ENCODE measurements around the gene ABCA13.

Gene ABCA13

DNA sequence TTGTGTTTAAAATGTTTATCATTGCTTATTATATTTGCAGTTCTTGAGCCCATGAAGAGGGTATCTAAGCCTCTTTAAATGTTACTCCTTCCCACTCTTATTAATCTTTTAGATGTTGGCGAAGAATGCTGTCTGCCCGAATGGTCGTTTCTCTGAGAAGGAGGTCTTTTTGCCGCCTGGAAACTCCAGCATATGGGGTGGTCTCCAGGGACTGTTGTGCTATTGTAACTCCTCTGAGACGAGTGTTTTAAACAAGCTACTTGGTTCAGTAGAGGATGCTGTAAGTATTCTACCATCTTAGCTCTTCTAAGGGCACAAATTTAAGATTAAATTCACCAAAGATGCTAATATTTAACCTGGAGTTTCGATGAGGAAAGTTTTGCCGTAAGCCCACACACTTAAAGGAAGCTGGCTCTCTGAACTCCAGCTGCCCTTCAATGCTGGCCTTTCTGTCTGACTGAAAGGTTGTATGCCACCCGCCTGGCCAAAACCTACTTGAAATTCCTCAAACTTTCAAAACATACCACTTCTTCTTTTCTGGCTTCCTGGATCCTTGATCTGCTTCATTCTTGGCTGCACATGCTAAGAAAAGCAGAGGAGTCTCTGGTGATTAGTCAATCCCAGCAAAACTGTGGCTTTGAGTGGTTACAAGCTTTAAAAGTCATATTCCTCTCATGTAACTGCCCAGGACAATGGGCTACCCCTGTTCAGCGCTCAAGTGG, 74.7 kb downstream of the ABCA13 start:
- DNase-seq (ENCODE audit: low spot score): no peak

DNA sequence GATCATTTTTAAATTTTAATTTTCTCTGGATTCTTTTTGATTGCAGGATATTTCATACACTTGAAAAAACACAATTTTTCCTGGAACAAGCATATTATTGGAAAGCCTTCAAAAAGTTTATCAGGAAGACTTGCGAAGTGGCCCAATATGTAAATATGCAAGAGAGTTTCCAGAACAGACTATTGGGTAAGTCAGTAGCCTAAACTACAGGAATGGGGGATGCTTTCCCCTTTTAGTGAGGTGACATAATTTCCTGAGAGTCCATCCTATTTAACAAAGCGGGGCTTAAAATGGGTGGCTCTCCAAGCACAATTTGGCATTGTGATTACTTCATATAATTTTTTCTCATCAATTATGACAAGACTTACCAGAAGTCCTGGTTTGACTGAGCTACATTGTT, 77.9 kb downstream of the ABCA13 start:
- DNase-seq (ENCODE audit: low spot score): no peak

DNA sequence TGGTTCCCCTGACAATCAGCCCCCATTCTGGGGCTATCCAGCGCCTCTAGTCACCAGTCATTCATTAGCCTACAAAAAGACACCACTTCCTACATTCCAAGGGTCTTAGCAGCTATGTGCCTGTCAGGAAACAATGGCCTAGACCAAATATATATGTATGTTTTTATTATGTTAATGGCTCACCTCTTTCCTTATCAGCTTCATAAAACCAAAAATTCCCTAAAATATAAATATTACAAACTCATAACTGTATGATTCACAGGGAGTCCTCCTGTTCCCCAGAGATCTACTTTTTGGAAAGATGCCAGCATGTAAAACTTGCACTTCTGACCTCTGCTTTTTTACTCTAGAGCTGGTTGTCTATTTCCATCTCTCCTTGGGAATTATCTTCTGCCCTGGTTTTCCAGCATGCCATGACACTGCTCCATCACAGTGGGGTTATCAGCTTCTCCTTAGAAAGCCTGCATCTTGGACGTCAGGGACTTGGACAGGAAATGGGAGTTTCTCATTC, 79.2 kb downstream of the ABCA13 start:
- no peak for DNase-seq (ENCODE audit: low spot score)

DNA sequence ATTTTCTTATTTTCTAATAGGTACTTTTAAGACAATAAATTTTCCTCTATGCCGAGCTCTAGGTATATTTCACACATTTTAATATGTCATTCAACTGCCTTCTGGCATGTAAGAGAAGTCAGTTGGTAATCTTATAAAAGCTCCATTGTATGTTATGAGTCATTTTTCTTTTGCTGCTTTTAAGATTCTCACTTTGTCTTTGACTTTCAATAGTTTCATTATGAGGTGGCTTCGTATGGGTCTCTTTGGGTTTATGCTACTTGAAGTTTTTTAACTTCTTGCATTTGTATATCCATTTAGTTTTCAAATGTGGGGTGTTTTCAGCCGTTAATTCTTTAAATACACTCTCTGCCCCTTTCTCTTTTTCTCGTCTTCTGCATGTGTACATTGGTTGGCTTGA, 80.5 kb downstream of the ABCA13 start:
- no peak for DNase-seq (ENCODE audit: low spot score)

DNA sequence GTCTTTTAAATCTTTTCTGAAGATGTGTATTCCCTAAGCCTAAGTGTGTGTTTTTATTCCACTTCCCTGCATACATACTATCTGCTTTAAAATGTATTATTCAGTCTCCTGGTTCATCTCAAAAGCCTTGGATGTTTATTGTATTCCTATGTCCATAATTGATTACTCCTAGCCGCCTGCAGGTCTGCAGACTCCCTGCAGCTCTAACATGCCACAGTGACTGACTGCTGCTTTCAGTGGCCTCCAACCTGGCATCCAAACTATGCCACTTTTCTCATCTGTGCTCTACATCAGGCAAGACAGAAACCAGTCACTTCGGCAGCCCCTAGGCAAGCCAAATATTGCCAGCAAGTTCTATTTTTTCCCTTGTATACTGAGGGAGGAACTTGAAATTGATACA, 81.7 kb downstream of the ABCA13 start:
- no peak for DNase-seq (ENCODE audit: low spot score)

DNA sequence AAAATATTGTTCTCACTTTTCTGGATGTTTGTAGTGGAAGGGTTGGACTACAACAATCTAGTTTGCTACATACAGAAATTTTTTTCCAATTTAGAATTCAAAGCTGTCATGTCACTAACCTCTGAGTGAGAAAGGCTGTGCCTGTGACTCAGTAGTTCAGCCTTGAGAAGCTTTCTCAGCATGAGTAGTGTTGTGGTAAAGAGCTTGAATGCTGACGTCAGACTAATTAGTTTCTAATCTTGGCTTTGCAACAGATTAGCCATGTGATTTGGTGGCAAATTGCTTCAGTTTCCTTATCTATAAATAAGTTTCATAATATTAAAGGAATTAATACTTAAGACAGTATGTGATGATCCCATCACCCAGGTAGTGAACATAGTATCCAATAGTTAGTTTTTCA, 83.8 kb downstream of the ABCA13 start:
- no peak for DNase-seq (ENCODE audit: low spot score)

DNA sequence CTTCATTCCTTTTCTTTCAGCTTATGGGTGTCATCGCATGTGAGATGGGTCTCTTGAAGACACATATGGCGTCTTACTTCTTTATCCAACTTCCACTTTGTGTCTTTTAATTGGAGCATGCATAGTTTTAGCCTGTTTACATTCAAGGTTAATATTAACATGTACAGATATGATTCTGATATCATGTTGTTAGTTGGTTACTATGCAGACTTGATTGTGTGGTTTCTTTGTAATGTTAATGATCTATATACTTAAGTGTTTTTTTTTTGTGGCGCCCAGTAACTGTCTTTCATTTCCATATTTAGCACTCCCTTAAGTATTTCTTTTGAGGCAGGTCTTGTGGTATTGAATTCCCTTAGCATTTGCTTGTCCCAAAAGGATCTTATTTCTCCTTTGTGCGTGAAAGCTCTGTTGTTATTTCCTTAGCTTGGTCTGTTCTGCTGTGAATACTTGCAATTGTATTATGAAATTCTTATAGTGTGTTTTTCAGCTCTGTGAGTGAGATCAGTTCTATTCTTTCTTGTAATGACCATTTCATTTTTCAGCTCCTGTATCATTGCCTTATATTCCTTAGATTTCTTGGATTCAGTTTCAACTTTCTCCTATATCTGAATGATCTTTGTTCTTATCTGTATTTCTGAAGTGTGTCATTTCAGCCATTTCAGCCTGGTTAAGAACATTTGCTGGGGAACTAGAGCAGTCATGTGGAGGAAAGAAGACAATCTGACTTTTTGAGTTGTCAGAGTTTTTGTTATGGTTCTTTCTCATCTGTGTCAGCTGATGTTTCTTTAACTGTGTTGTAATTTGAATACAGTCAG, 88.4 kb downstream of the ABCA13 start:
- DNase-seq (ENCODE audit: low spot score): no peak

DNA sequence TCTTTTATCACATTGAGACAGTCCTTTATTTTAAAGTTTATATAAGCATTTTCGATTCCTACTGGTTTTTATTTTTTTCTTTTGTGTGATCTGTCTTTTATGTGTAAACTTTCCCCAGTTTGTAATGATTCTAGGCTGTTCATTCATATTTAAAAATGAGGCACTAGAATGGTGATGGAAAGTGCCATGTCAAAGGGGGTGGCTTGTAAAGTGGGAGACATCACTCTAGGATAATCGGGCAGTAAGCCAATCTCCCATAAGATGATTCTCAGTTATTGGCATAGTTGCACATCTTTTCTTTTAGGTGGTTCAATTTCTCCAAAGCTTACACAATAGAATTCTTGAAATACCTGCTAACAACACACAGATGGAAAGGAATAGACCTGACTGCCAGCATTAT, 90.4 kb downstream of the ABCA13 start:
- no peak for DNase-seq (ENCODE audit: low spot score)

DNA sequence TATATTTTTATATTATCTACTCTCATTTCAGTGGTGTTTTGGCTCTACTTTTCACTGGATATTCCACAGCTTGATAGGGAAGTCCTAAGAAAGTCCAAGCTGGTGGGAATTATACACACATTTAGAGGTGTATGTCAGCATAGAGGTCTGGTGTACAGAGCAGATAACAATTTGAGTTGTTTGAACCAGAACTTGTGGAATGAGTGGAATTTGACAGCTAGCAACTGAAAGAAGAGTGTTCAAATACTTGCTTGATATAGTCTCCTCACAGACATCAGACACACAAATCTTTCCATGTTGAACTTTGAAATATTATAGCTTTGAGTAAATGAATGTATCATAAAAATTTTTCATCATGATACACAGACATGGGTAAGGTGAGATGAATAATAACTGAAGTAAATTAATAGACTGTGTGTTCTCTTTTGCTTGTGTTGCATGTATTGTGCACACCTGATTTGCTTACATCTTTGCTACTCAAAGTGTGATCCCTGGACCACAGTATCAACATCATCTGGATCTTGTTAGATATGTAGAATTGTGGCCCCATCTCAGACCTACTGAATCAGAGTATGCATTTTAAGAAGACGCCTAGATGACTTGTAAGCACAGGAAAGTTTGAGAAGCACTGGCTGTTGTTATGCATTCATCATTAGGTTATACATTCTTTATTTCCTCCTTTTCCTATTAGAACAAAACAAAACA, 91.5 kb downstream of the ABCA13 start:
- no peak for DNase-seq (ENCODE audit: low spot score)

DNA sequence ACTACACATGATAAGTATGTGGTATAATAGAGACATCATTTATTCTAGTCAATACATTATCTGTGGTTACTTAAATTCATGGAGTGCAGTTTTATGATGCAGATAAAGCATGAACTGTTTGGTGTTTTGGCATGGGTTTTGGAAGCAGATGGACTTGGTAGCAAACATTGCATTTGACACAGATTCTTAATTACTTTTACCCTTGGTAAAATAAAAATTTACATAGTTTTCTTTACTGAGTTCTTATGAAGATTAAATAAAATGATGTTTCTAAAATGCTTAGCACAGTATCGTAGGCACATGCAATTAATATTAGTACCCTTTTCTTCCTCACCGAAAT, 92.0 kb downstream of the ABCA13 start:
- no peak for DNase-seq (ENCODE audit: low spot score)

DNA sequence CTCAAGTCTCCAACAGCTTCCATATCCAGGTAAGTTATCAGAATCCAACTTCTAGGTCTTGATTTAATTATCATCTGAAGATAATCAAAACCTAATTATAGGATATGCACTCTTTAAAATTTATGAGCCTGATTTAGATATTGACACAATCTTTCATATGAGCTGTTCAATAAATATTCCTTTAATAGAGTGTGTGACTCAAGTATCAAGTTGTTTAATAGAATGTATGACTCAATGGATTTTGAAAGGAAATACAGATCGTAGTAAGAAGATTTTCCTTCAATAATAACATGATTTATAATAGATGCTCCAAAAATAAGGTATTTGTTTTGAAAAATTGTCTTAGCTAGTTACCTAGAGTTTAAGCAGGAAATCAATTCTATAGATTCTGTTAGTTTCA, 97.8 kb downstream of the ABCA13 start:
- no peak for DNase-seq (ENCODE audit: low spot score)

DNA sequence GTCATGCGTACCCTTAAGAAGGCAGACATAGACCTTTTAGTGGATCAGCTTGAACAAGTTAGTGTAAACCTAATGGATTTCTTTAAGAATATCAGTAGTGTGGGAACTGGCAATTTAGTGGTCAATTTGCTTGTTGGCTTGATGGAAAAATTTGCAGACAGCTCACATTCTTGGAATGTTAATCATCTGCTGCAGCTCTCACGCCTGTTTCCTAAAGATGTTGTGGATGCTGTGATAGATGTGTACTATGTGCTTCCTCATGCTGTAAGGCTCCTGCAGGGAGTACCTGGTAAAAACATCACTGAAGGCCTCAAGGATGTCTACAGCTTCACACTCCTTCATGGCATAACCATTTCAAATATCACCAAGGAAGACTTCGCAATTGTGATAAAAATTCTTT, 103.4 kb downstream of the ABCA13 start:
- no peak for DNase-seq (ENCODE audit: low spot score)

DNA sequence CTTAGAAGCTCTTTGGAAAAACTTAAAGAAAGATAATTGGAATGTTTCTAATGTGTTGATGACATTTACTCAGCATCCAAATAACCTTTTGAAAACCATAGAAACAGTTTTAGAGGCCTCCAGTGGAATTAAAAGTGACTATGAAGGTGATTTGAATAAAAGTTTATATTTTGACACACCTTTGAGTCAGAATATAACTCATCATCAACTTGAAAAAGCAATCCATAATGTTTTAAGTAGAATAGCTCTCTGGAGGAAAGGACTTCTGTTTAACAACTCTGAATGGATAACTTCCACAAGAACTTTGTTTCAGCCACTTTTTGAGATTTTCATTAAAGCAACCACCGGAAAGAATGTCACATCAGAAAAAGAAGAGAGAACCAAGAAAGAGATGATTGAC, 108.2 kb downstream of the ABCA13 start:
- no peak for DNase-seq (ENCODE audit: low spot score)

DNA sequence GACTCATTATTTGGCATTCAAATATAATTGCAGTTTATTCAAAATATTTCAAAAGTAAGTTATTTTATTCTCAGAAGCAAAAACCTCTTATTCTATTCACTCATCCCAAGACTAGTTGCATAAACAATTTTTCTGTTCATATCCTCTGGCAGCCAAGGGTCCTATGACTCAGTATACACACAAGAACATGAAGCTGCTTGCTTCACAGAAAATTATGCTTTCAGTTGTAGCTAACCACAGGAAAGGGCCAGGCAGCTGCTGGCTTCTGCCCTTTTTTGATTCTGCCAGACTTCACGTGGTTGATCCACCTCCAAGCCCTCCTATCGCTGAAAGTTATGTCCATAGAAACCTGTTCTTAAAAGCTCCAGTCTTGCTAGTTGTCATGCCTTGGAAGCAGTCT, 108.8 kb downstream of the ABCA13 start:
- DNase-seq (ENCODE audit: low spot score): no peak

DNA sequence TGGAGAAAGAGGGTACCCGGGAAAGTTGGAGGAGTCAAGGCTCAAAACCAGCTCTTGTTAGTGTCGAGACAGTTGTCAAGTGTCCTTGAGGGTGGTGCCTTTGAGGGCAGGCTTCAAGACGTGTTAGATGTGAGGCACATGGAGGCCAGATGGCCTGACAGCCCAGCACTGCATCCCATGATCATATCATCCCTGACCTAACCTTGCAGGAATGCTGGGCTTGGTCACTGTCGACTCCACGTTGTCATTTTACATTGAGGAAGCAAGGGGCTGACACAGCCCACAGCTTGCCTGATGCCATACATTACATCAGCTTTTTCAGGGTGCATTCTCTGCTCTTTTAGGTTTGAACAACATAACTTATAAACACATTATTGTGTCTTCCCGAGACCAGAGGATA, 114.1 kb downstream of the ABCA13 start:
- DNase-seq (ENCODE audit: low spot score): no peak

DNA sequence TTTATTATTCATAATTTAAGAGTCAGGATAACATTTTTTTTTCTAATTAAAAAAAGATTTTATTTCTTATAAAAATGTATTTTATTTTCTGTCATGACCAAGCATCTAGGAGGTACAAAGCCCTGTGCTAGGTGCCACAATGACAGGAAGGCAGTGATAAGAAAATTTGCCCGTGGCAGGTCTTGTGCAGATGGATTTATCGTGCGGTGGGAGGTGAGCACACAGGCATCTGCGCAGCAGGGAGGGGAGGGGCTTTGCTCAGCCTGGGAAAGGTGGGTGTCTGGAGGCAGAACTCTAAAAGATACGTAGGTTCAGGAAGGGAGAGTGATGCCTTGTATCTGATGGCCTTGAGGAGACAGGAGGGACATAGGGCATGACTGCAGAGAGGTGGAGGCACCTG, 115.6 kb downstream of the ABCA13 start:
- DNase-seq (ENCODE audit: low spot score): no peak

DNA sequence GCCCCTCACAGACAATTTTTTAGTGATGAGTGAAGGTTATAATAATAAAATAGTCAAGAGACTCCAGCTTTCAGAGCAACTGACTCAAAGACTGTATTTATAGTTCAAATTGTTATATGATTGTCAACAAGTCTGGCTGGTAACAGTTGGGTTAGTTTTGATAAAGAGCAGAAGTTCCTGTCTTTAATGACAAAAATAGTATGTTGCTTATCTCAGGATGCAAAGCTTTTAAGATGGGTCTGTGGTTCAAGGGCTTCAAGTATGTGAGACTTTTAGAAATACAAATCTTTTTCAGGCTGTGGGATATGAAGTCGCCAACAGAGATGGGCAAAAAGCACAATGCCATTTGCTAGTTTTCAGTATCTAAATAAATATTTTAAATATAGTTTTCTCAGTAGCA, 118.4 kb downstream of the ABCA13 start:
- no peak for DNase-seq (ENCODE audit: low spot score)

DNA sequence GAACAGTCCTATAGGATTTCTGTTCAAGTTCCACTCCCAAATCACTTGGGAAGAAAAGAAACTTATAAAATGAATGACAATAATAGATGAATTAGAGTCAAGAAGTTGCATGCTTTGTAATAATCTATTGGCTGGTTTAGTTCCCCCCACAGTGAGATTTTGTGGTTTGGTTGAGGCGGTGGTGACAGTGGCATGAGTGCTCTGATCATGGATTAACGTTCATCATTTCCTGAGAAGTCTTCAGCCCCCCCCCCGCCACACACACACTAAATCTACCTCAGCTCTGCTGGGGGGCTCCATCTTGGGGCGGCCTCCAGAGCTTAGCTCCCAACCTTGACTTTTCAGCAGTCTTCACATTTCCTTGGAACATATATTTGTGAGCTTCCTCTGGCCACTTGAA, 121.7 kb downstream of the ABCA13 start:
- no peak for DNase-seq (ENCODE audit: low spot score)

DNA sequence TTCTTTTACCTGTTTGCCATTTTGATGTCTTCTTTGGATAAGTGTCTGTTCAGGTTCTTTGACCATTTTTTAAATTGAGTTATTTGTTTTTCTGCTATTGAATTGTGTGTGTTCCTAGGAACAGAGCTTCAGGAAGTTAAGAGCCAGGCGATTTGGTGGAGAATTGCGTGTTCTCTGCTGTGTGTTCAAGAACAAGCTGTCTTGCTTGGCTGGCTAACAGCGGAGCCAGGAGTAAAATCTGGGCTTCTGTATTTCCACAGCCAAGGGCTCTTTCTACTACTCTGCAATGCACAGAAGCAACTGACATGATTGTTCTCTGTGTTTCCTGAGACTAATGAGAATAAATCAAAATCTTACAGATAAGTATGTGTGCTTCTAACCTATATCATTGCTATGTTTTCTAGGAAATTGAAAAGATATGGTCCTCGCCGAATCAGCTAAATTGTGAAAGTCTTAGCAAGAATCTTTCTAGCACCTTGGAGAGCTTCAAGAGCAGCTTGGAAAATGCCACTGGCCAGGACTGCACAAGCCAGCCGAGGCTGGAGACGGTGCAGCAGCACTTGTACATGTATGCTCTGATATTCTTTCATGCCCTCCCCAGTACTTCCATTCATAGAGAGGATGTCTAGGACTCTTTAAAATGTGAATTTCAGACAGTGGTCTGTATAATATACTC, 124.2 kb downstream of the ABCA13 start:
- no peak for DNase-seq (ENCODE audit: low spot score)

DNA sequence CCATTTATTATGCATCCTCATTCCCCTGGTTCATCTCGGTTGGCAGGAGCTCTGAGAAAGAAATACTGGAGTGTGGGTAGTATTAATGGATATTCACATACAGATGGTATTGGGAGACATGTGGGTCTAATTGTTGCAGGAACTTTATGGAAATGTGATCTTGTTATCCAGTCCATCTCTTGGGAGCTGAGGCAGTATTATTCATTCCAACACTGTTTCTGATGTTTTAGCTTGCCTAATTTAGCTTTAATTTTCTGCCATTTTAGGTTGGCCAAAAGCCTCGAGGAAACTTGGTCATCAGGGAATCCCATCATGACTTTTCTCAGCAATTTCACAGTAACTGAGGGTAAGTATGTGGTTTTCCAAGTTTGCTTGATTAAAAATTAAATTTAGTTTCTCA, 125.7 kb downstream of the ABCA13 start:
- no peak for DNase-seq (ENCODE audit: low spot score)

DNA sequence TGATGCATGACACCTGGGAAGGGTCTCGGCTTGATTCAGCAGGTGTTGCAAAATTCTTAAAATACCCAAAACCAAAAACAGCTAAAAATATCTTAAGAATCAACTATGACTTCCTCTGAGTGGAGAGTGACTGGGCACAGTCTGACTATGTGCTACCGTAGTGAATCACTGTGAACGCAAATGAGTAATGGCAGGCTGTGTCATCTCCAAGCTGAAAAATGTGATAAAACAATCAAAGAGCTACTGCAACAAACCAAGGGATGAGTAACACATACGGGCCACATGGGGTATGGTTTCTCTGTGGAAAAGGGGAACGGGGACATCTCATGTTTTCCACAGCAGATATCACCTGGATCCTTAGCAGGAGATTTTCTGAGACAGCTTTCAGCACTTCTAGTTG, 127.5 kb downstream of the ABCA13 start:
- DNase-seq (ENCODE audit: low spot score): no peak

DNA sequence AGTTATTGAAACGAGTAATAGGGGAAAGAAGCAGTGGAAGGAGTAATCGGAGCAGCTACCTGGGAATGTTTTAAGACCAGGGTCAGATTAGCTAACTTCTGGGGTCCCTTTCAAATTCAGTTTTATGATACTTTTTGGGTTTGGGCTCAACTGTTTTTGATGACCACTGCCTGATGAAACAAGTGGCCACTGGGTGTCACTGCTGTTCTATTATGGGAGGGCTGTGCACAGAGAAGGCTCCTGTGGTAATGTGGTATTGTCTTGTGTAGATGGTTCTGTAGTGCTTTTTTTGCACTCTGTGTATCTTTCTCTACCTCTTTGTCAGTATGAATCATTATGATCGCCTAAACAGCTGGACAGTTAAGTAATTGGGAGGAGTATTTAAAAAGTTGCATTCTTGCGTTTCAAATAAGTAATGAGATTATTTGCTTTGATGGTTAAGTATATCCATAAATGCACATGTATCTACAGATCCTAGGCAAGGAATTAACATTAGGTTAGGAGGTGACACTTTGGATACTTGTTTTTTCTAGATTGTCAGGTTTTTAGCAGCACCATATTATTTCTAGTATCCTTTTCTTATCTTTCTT, 128.4 kb downstream of the ABCA13 start:
- peak; percentile 10 for DNase-seq (ENCODE audit: low spot score)

All from CD4-positive, alpha-beta T cell treated with Interleukin-2 at 100 ng/mL for 4 hours (primary cell).